CD4-positive, CD25-positive, alpha-beta regulatory T cell (primary cell): Measurements from ENCODE around the gene ZNF423. TPM values are rescaled to one million over a fixed set of nuclear protein-coding genes. Genes with fewer than 3 reads are reported as not detected.
"Not testable (repeated sequence)": the region's sequence is repeated elsewhere in the genome, so short reads cannot be mapped to it uniquely, and the experiment has no call there.

Experiments used
- ATAC-seq, 2 donors: fragments of 150-1000 bp; cut with Tn5 transposase; one replicate each; pipeline ENCODE4 v1.10.0; 2021; ENCODE audit warnings: low read depth in 2 of 2, moderate number of reproducible peaks in 2 of 2, moderate library complexity in 1 of 2
- DNase-seq, 3 donors: peaks; one replicate each; pipeline versions ENCODE4 v3.0.0 to v3.0.0-alpha.2; 2012 to 2022; ENCODE audit warnings: mixed read lengths in 1 of 3
- H3K27ac ChIP-seq: one replicate; pipeline ENCODE4 v1.7.0; 2013; ENCODE audit warnings: mild to moderate bottlenecking, low read length; ENCODE audit not compliant: insufficient read depth, poor library complexity, severe bottlenecking
- H3K27me3 ChIP-seq: one replicate; pipeline ENCODE4 v1.7.0; 2013; ENCODE audit warnings: low read length; ENCODE audit not compliant: control insufficient read depth, insufficient read depth
- H3K36me3 ChIP-seq: one replicate; pipeline ENCODE4 v1.7.0; 2013; ENCODE audit warnings: mild to moderate bottlenecking, low read length, moderate library complexity; ENCODE audit not compliant: control insufficient read depth, insufficient read depth
- H3K4me1 ChIP-seq: 2 replicates; pipeline ENCODE4 v1.7.0; 2013; ENCODE audit warnings: mild to moderate bottlenecking, low read length; ENCODE audit not compliant: insufficient read depth, control insufficient read depth, poor library complexity, severe bottlenecking
- H3K4me3 ChIP-seq: one replicate; pipeline ENCODE4 v1.7.0; 2013; ENCODE audit warnings: low read depth, mild to moderate bottlenecking, low read length, moderate library complexity
- H3K9me3 ChIP-seq, 2 experiments: 1 replicate in 1 of 2; 2 replicates in 1 of 2; pipeline ENCODE4 v1.7.0; 2013; ENCODE audit warnings: low read length in 2 of 2, mild to moderate bottlenecking in 1 of 2, moderate library complexity in 1 of 2; ENCODE audit not compliant: control insufficient read depth in 2 of 2
- H3K27ac Mint-ChIP-seq, 3 donors: one replicate each; pipeline ENCODE4 v1.8.0; 2020 to 2022; ENCODE audit warnings: mild to moderate bottlenecking in 3 of 3, mixed read lengths in 3 of 3, moderate library complexity in 2 of 3
- H3K27me3 Mint-ChIP-seq: one replicate; pipeline ENCODE4 v1.8.0; 2022; ENCODE audit warnings: mild to moderate bottlenecking, mixed read lengths
- H3K36me3 Mint-ChIP-seq: one replicate; pipeline ENCODE4 v1.8.0; 2020; ENCODE audit warnings: mixed read lengths
- H3K4me1 Mint-ChIP-seq, 4 donors: one replicate each; pipeline ENCODE4 v1.8.0; 2020 to 2022; ENCODE audit warnings: mixed read lengths in 4 of 4, mild to moderate bottlenecking in 1 of 4
- H3K4me3 Mint-ChIP-seq, 4 donors: one replicate each; pipeline ENCODE4 v1.8.0; 2020 to 2022; ENCODE audit warnings: mild to moderate bottlenecking in 4 of 4, mixed read lengths in 4 of 4, moderate library complexity in 3 of 4
- H3K9me3 Mint-ChIP-seq, 7 donors: one replicate each; pipeline ENCODE4 v1.8.0; 2020 to 2022; ENCODE audit warnings: mixed read lengths in 7 of 7, mild to moderate bottlenecking in 3 of 7, moderate library complexity in 2 of 7
- polyA plus RNA-seq, 4 donors: library from polyadenylated mRNA; unstranded; fragments of 300-500 nt; fragmentation: Illumina TruSeq; gene quantifications; one replicate each; pipeline ENCODE4 v1.2.3, GENCODE V29; 2021
- total RNA-seq: library from RNA; stranded (reverse); gene quantifications from one replicate; pipeline ENCODE4 v1.2.3, GENCODE V29; 2022

ZNF423 gene
- total and polyA plus RNA-seq, 5 donors from 2014 or later, result 0.05 TPM; not detected in 4

GRCh38 chr16:49510654-49511305 lies 345.1 kb downstream of the ZNF423 start:
- H3K4me1 ChIP-seq, result no peaks in the 10 kb centered on the region
- peaks cover 0 to 3% (median 0%) of the 10 kb centered on the region in 7 donors for H3K9me3 Mint-ChIP-seq
- H3K4me3 ChIP-seq, result no peak overlapping the region
- H3K27me3 ChIP-seq, result no peaks in the 10 kb centered on the region
- no peak overlapping the region for H3K27ac Mint-ChIP-seq
- no peaks in the 10 kb centered on the region for H3K36me3 ChIP-seq
- ATAC-seq (no peak), DNase-seq (no peak)
- no peaks in the 10 kb centered on the region for H3K36me3 Mint-ChIP-seq
- no peak overlapping the region for H3K27ac ChIP-seq
- no peak overlapping the region for H3K4me3 Mint-ChIP-seq
- no peaks in the 10 kb centered on the region for H3K4me1 Mint-ChIP-seq
- H3K27me3 Mint-ChIP-seq, result no peaks in the 10 kb centered on the region
- H3K9me3 ChIP-seq, result no peaks in the 10 kb centered on the region

GRCh38 chr16:49510141-49510540 lies 345.8 kb downstream of the ZNF423 start:
- H3K4me1 ChIP-seq, result no peaks in the 10 kb centered on the region
- H3K36me3 Mint-ChIP-seq, result no peaks in the 10 kb centered on the region
- no peak for DNase-seq
- no peak overlapping the region for H3K27ac ChIP-seq
- no peaks in the 10 kb centered on the region for H3K36me3 ChIP-seq
- H3K9me3 ChIP-seq, result no peaks in the 10 kb centered on the region
- H3K27ac Mint-ChIP-seq, result no peak overlapping the region
- ATAC-seq, result no peak
- no peak overlapping the region for H3K4me3 ChIP-seq
- H3K27me3 ChIP-seq, result no peaks in the 10 kb centered on the region
- peaks cover 0 to 3% (median 0%) of the 10 kb centered on the region in 7 donors for H3K9me3 Mint-ChIP-seq
- no peak overlapping the region for H3K4me3 Mint-ChIP-seq
- H3K4me1 Mint-ChIP-seq, result no peaks in the 10 kb centered on the region
- H3K27me3 Mint-ChIP-seq, result no peaks in the 10 kb centered on the region

GRCh38 chr16:49506058-49507013 lies 349.6 kb downstream of the ZNF423 start:
- not testable (repeated sequence) for H3K36me3 ChIP-seq, DNase-seq, H3K4me1 Mint-ChIP-seq, H3K4me3 Mint-ChIP-seq, H3K27ac Mint-ChIP-seq, H3K36me3 Mint-ChIP-seq, H3K9me3 Mint-ChIP-seq, H3K27me3 Mint-ChIP-seq, ATAC-seq, H3K27me3 ChIP-seq, H3K4me3 ChIP-seq, H3K27ac ChIP-seq, H3K9me3 ChIP-seq, H3K4me1 ChIP-seq

- Histone ChIP-seq H3K36me3 (no peaks in the 10 kb centered on the region), H3K9me3 (no peaks in the 10 kb centered on the region), H3K4me3 (no peak overlapping the region), H3K27me3 (no peaks in the 10 kb centered on the region), H3K27ac (no peak overlapping the region), H3K4me1 (no peaks in the 10 kb centered on the region)
- ATAC-seq (no peak), DNase-seq (no peak)
- Mint-ChIP-seq H3K9me3 (peaks cover 0 to 2% (median 0%) of the 10 kb centered on the region in 7 donors), H3K4me3 (no peak overlapping the region), H3K36me3 (no peaks in the 10 kb centered on the region), H3K27me3 (no peaks in the 10 kb centered on the region), H3K27ac (no peak overlapping the region), H3K4me1 (peaks cover 0 to 9% (median 2%) of the 10 kb centered on the region in 4 donors)
Observed at GRCh38 chr16:49505556-49505955, 350.4 kb downstream of the ZNF423 start.

- Mint-ChIP-seq H3K9me3 (peaks cover 0 to 2% (median 0%) of the 10 kb centered on the region in 7 donors), H3K36me3 (no peaks in the 10 kb centered on the region), H3K27me3 (no peaks in the 10 kb centered on the region), H3K27ac (no peak overlapping the region), H3K4me3 (no peak overlapping the region), H3K4me1 (peaks cover 0 to 9% (median 2%) of the 10 kb centered on the region in 4 donors)
- no peaks in the 10 kb centered on the region for H3K27me3 ChIP-seq
- H3K9me3 ChIP-seq, result no peaks in the 10 kb centered on the region
- ATAC-seq, result no peak
- DNase-seq, result no peak
- no peak overlapping the region for H3K4me3 ChIP-seq
- no peaks in the 10 kb centered on the region for H3K36me3 ChIP-seq
- H3K27ac ChIP-seq, result no peak overlapping the region
- no peaks in the 10 kb centered on the region for H3K4me1 ChIP-seq
Observed at GRCh38 chr16:49504626-49505025, 351.3 kb downstream of the ZNF423 start.

- no peaks in the 10 kb centered on the region for H3K4me1 ChIP-seq
- H3K4me3 Mint-ChIP-seq, result no peak overlapping the region
- no peaks in the 10 kb centered on the region for H3K9me3 ChIP-seq
- H3K27me3 ChIP-seq, result no peaks in the 10 kb centered on the region
- H3K27ac Mint-ChIP-seq, result no peak overlapping the region
- H3K4me3 ChIP-seq, result no peak overlapping the region
- H3K36me3 ChIP-seq, result no peaks in the 10 kb centered on the region
- H3K36me3 Mint-ChIP-seq, result no peaks in the 10 kb centered on the region
- no peak for ATAC-seq
- H3K4me1 Mint-ChIP-seq, result peaks cover 0 to 9% (median 2%) of the 10 kb centered on the region in 4 donors
- no peak overlapping the region for H3K27ac ChIP-seq
- H3K9me3 Mint-ChIP-seq, result peaks cover 0 to 2% (median 0%) of the 10 kb centered on the region in 7 donors
- no peaks in the 10 kb centered on the region for H3K27me3 Mint-ChIP-seq
- no peak for DNase-seq
Observed at GRCh38 chr16:49504023-49504364, 351.9 kb downstream of the ZNF423 start.

GRCh38 chr16:49503256-49504022 lies 352.5 kb downstream of the ZNF423 start:
- no peak for ATAC-seq
- no peak for DNase-seq
- Histone ChIP-seq H3K9me3 (no peaks in the 10 kb centered on the region), H3K4me1 (no peaks in the 10 kb centered on the region), H3K4me3 (no peak overlapping the region), H3K36me3 (no peaks in the 10 kb centered on the region), H3K27me3 (no peaks in the 10 kb centered on the region), H3K27ac (no peak overlapping the region)
- H3K4me1 Mint-ChIP-seq, result peaks cover 0 to 9% (median 2%) of the 10 kb centered on the region in 4 donors
- H3K27me3 Mint-ChIP-seq, result no peaks in the 10 kb centered on the region
- H3K36me3 Mint-ChIP-seq, result no peaks in the 10 kb centered on the region
- no peak overlapping the region for H3K27ac Mint-ChIP-seq
- no peak overlapping the region for H3K4me3 Mint-ChIP-seq
- H3K9me3 Mint-ChIP-seq, result peaks cover 0 to 2% (median 0%) of the 10 kb centered on the region in 7 donors
